Left hindlimb (tissue), 1 donor: ENCODE measurements around the gene NFATC2.

Experiments
- DNase-seq: peaks from one replicate; pipeline ENCODE4 v3.0.0-alpha.2; 2018

NFATC2 gene

GRCh38 chr20:51409192-51409880 lies 133.2 kb downstream of the NFATC2 start:
- DNase-seq, result peak; percentile 0

- peak; percentile 13 for DNase-seq
Measured at GRCh38 chr20:51404297-51405060, 138.0 kb downstream of the NFATC2 start.

- DNase-seq, result peak; percentile 10
Measured at GRCh38 chr20:51403466-51404220, 138.9 kb downstream of the NFATC2 start.

GRCh38 chr20:51402201-51402600 lies 140.3 kb downstream of the NFATC2 start:
- peak; percentile 10 for DNase-seq

- DNase-seq, result no peak
Measured at GRCh38 chr20:51401496-51401895, 141.0 kb downstream of the NFATC2 start.

GRCh38 chr20:51400051-51400926 lies 142.2 kb downstream of the NFATC2 start:
- peak; percentile 23 for DNase-seq

GRCh38 chr20:51399006-51399890 lies 143.3 kb downstream of the NFATC2 start:
- DNase-seq, result no peak

GRCh38 chr20:51398552-51398951 lies 144.0 kb downstream of the NFATC2 start:
- no peak for DNase-seq

GRCh38 chr20:51398083-51398482 lies 144.4 kb downstream of the NFATC2 start:
- no peak for DNase-seq

GRCh38 chr20:51397137-51397536 lies 145.4 kb downstream of the NFATC2 start:
- no peak for DNase-seq

GRCh38 chr20:51396365-51396909 lies 146.1 kb downstream of the NFATC2 start:
- DNase-seq, result no peak

GRCh38 chr20:51394706-51395105 lies 147.8 kb downstream of the NFATC2 start:
- no peak for DNase-seq

GRCh38 chr20:51393571-51393970 lies 148.9 kb downstream of the NFATC2 start:
- DNase-seq, result no peak

- no peak for DNase-seq
Measured at GRCh38 chr20:51392614-51393186, 149.8 kb downstream of the NFATC2 start.

GRCh38 chr20:51391926-51392325 lies 150.6 kb downstream of the NFATC2 start:
- no peak for DNase-seq

- no peak for DNase-seq
Measured at GRCh38 chr20:51389543-51390264, 152.8 kb downstream of the NFATC2 start.

- DNase-seq, result no peak
Measured at GRCh38 chr20:51388756-51389542, 153.6 kb downstream of the NFATC2 start.

- no peak for DNase-seq
Measured at GRCh38 chr20:51388227-51388626, 154.3 kb downstream of the NFATC2 start.
